K562 (cell line): ENCODE data around the gene ZSCAN21. TPM values are rescaled to one million over a fixed set of nuclear protein-coding genes. Genes with fewer than 3 reads are reported as not detected.

Source experiments
- ASH1L ChIP-seq: fragments of 450-650 bp; IDR thresholded peaks from 2 replicates; pipeline ENCODE4 v1.6.1; 2018; ENCODE audit warnings: borderline replicate concordance, mild to moderate bottlenecking, low read depth; ENCODE audit not compliant: partially characterized antibody
- CBFB ChIP-seq: sonication (generic); formaldehyde crosslinking; IDR thresholded peaks from 2 replicates; pipeline ENCODE4 v1.4.0; 2020; ENCODE audit warnings: mild to moderate bottlenecking, missing genetic modification reagents
- CBX5 ChIP-seq: IDR thresholded peaks from 2 replicates; pipeline ENCODE4 v1.6.1; 2014; ENCODE audit warnings: low read depth, borderline replicate concordance
- CREM ChIP-seq: IDR thresholded peaks from 2 replicates; pipeline ENCODE4 v1.6.1; 2014; ENCODE audit warnings: antibody characterized with exemption, low read depth
- ETV6 ChIP-seq, 3 experiments: fragments of 150-350 bp in 1 of 3; sonication (generic) in 1 of 3; formaldehyde crosslinking in 1 of 3; IDR thresholded peaks; 2 replicates each; pipeline versions ENCODE4 v1.6.1 to v1.8.0; 2014 to 2022; ENCODE audit warnings: borderline replicate concordance in 2 of 3, low read depth in 2 of 3, antibody characterized with exemption in 1 of 3, low read length in 1 of 3, mild to moderate bottlenecking in 1 of 3, missing genetic modification reagents in 1 of 3
- NCOA4 ChIP-seq: fragments of 450-650 bp; IDR thresholded peaks from 2 replicates; pipeline ENCODE4 v1.6.1; 2018; ENCODE audit warnings: mild to moderate bottlenecking; ENCODE audit not compliant: partially characterized antibody
- XRCC4 ChIP-seq: IDR thresholded peaks from one replicate; pipeline ENCODE4 v1.6.1; 2011; ENCODE audit not compliant: insufficient read depth, insufficient read length; ENCODE audit errors: extremely low read depth
- ZNF354B ChIP-seq: fragments of 250-450 bp; sonication (Bioruptor Pico); IDR thresholded peaks from 2 replicates; pipeline ENCODE4 v1.4.0; 2020
- ZNF696 ChIP-seq: fragments of 250-450 bp; sonication (Bioruptor Pico); conservative IDR thresholded peaks from 2 replicates; pipeline ENCODE4 v1.4.0; 2020; ENCODE audit warnings: mild to moderate bottlenecking, moderate library complexity
- polyA plus RNA-seq, 8 experiments: library from polyadenylated mRNA; depleted of rRNA in 4 of 8; stranded (reverse) in 5 of 8; unstranded in 3 of 8; fragments of >200 nt; fragmentation: Nextera tagmentation in 2 of 8; fragmentation: Illumina TruSeq in 1 of 8; extraction: Ambion mirVana in 2 of 8; extraction: Trizol in 1 of 8; gene quantifications; 2 replicates each; pipeline versions ENCODE4 v1.2.1 to v1.2.3, GENCODE V29; 2011 to 2014; ENCODE audit warnings: inconsistent platforms in 1 of 8, missing spikeins in 1 of 8
- total RNA-seq, 7 experiments: library from RNA; depleted of rRNA in 6 of 7; stranded (reverse); fragments of >200 nt in 6 of 7; fragmentation: Illumina TruSeq in 2 of 7; extraction: Trizol in 2 of 7; gene quantifications; 2 replicates each; pipeline versions ENCODE4 v1.2.1 to v1.2.3, GENCODE V29; 2011 to 2021; ENCODE audit warnings: low replicate concordance in 1 of 7
- TF ChIP-seq, protein P1 (sequence below), 2 experiments: fragments of 450-650 bp; conservative IDR thresholded peaks; 2 replicates each; pipeline ENCODE4 v1.6.1; 2017; ENCODE audit warnings: mild to moderate bottlenecking in 2 of 2, moderate library complexity in 2 of 2
- TF ChIP-seq, protein P2 (sequence below), 2 experiments: IDR thresholded peaks; 2 replicates each; pipeline ENCODE4 v1.6.1; 2011; ENCODE audit warnings: borderline replicate concordance in 1 of 2, control low read depth in 1 of 2, low read depth in 1 of 2, low read length in 1 of 2, mild to moderate bottlenecking in 1 of 2, mixed read lengths in 1 of 2, moderate library complexity in 1 of 2; ENCODE audit not compliant: insufficient read depth in 1 of 2, insufficient read length in 1 of 2, poor library complexity in 1 of 2, severe bottlenecking in 1 of 2; ENCODE audit errors: extremely low read depth in 1 of 2
- TF ChIP-seq, protein P3 (sequence below): fragments of 450-650 bp; formaldehyde crosslinking; IDR thresholded peaks from 2 replicates; pipeline ENCODE4 v1.4.0; 2022; ENCODE audit warnings: missing genetic modification characterization
- TF ChIP-seq, protein P4 (sequence below), 2 experiments: fragments of 450-650 bp in 1 of 2; sonication (generic) in 1 of 2; formaldehyde crosslinking in 1 of 2; IDR thresholded peaks in 1 of 2; conservative IDR thresholded peaks in 1 of 2; 2 replicates each; pipeline versions ENCODE4 v1.6.1 to v1.8.1; 2016 to 2023; ENCODE audit warnings: mild to moderate bottlenecking in 2 of 2, moderate library complexity in 2 of 2, inconsistent platforms in 1 of 2, missing genetic modification reagents in 1 of 2
- TF ChIP-seq, protein P5 (sequence below): IDR thresholded peaks from 2 replicates; pipeline ENCODE4 v1.6.1; 2011; ENCODE audit not compliant: insufficient read length; ENCODE audit errors: extremely low read depth

ZSCAN21 gene
- total and polyA plus RNA-seq, 9 of the 15 experiments (the other 6 are each of a cell fraction or from before 2014, with no cell fraction given) = 5.9 to 15.5 (median 13.2) TPM

DNA sequence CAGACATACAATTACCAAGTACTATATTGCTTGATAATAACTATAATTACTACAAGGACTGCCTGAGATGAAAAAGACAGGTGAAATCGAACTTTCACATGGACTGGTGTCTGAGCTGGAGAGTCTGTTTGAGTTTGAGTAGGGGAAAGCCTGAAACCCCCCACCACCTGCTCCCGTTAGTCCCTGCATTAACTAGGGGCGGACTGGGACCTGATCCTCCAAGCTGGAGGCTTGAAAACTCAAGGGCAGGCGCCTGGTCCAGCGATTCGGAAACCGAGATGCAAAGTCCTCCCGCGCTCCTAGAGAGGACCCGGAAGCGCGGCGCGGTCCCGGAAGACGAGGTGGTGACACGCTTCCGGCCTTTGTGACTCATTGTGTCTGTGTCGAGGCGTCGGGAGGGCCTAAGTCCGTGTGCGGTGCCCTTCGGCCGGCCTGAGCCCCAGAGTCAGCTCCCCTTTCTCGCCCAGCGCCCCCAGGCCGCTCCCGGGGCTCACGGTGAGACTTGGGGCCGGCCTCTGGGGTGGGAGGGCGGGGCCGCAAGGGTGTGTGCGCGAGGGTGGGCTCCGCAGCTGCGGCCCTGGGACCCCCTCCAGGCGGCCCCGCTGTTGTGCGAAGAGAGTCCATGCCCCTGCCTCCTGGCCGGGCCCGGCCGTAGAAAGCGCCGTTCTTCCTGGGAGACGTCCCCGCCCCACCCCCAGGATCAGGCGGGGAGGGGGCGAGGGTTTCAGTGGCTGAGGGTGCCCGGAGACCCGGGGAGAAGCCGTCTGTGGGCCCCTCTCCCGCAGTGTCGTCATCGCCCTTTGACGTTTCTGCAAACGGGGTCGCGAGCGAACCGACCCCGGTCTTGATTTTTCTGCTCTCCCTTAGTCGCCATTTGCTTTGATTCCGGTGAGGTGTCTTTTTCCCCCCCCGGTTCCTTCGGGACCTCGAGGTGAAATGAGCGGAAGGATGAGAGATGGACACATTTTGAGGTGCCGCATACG is 34.1 kb upstream of the ZSCAN21 start, which contains the start of gene ZKSCAN1 (continued):
- TF ChIP-seq XRCC4 = no peak
- no peak for TF ChIP-seq ETV6 (IDR thresholded peaks at IDR 0.05; ENCODE audit: borderline replicate concordance in 1 of 2, low read depth in 2 of 2, low read length in 1 of 2)
- no peak for TF ChIP-seq ETV6 (CRISPR knock-in tag; IDR thresholded peaks at IDR 0.05; ENCODE audit: borderline replicate concordance)
- no peak for TF ChIP-seq ZNF696 (CRISPR knock-in tag)
- TF ChIP-seq, protein P1, sequence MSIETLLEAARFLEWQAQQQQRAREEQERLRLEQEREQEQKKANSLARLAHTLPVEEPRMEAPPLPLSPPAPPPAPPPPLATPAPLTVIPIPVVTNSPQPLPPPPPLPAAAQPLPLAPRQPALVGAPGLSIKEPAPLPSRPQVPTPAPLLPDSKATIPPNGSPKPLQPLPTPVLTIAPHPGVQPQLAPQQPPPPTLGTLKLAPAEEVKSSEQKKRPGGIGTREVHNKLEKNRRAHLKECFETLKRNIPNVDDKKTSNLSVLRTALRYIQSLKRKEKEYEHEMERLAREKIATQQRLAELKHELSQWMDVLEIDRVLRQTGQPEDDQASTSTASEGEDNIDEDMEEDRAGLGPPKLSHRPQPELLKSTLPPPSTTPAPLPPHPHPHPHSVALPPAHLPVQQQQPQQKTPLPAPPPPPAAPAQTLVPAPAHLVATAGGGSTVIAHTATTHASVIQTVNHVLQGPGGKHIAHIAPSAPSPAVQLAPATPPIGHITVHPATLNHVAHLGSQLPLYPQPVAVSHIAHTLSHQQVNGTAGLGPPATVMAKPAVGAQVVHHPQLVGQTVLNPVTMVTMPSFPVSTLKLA (conservative IDR thresholded peaks at IDR 0.05) = peak; percentile 71 to 81
- TF ChIP-seq, protein P2, sequence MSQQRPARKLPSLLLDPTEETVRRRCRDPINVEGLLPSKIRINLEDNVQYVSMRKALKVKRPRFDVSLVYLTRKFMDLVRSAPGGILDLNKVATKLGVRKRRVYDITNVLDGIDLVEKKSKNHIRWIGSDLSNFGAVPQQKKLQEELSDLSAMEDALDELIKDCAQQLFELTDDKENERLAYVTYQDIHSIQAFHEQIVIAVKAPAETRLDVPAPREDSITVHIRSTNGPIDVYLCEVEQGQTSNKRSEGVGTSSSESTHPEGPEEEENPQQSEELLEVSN (IDR thresholded peaks at IDR 0.05; ENCODE audit: borderline replicate concordance in 1 of 2, extremely low read depth in 1 of 2, insufficient read depth in 1 of 2, insufficient read length in 1 of 2, low read depth in 1 of 2, low read length in 1 of 2, poor library complexity in 1 of 2, severe bottlenecking in 1 of 2) = peak; percentile 31 to 38
- TF ChIP-seq NCOA4 = no peak
- TF ChIP-seq, protein P3, sequence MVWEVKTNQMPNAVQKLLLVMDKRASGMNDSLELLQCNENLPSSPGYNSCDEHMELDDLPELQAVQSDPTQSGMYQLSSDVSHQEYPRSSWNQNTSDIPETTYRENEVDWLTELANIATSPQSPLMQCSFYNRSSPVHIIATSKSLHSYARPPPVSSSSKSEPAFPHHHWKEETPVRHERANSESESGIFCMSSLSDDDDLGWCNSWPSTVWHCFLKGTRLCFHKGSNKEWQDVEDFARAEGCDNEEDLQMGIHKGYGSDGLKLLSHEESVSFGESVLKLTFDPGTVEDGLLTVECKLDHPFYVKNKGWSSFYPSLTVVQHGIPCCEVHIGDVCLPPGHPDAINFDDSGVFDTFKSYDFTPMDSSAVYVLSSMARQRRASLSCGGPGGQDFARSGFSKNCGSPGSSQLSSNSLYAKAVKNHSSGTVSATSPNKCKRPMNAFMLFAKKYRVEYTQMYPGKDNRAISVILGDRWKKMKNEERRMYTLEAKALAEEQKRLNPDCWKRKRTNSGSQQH = no peak
- TF ChIP-seq CBX5 = no peak
- TF ChIP-seq ZNF354B (CRISPR knock-in tag) = no peak
- TF ChIP-seq ASH1L = peak; percentile 57
- TF ChIP-seq, protein P4, sequence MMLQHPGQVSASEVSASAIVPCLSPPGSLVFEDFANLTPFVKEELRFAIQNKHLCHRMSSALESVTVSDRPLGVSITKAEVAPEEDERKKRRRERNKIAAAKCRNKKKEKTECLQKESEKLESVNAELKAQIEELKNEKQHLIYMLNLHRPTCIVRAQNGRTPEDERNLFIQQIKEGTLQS (IDR thresholded peaks at IDR 0.05) = peak; percentile 88
- TF ChIP-seq, protein P4 (CRISPR knock-in tag; conservative IDR thresholded peaks at IDR 0.05) = peak; percentile 88
- no peak for TF ChIP-seq CBFB (CRISPR knock-in tag)
- TF ChIP-seq CREM = peak; percentile 98
- TF ChIP-seq, protein P5, sequence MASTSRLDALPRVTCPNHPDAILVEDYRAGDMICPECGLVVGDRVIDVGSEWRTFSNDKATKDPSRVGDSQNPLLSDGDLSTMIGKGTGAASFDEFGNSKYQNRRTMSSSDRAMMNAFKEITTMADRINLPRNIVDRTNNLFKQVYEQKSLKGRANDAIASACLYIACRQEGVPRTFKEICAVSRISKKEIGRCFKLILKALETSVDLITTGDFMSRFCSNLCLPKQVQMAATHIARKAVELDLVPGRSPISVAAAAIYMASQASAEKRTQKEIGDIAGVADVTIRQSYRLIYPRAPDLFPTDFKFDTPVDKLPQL = peak; percentile 43
